ENCODE results near the gene CCDC201. TPM values are rescaled to one million over a fixed set of nuclear protein-coding genes. Genes with fewer than 3 reads are reported as not detected.
"Not testable (repeated sequence)": the region's sequence is repeated elsewhere in the genome, so short reads cannot be mapped to it uniquely, and the experiment has no call there.

The CCDC201 gene
- total and polyA plus RNA-seq, 10 donors: not detected

- H3K27ac ChIP-seq; H3K4me3 ChIP-seq; intact Hi-C loops (cut with DNase I; ENCODE audit: low total_unique reads); H3K27me3 ChIP-seq (replicated peaks in 1 of 7); H3K36me3 ChIP-seq; H3K4me1 ChIP-seq; H3K9me3 ChIP-seq: not testable (repeated sequence)
- DNase-seq: peak; percentile 59
- WGBS, 5 donors: 85 to 98% (median 94%) methylated on average over 3 to 12 of the region's 12 CpGs
These were observed 55.0 kb downstream of the CCDC201 start for GRCh38 chr7:45817913-45818312.

- H3K36me3 ChIP-seq; H3K4me3 ChIP-seq; H3K9me3 ChIP-seq; intact Hi-C loops (cut with DNase I; ENCODE audit: low total_unique reads); H3K27ac ChIP-seq; H3K4me1 ChIP-seq; DNase-seq; H3K27me3 ChIP-seq (replicated peaks in 1 of 7): not testable (repeated sequence)
- 83 to 94% (median 93%) methylated on average over 5 to 8 of the region's 8 CpGs for WGBS, 5 donors
These were observed 55.9 kb downstream of the CCDC201 start for GRCh38 chr7:45817016-45817415.

DNA sequence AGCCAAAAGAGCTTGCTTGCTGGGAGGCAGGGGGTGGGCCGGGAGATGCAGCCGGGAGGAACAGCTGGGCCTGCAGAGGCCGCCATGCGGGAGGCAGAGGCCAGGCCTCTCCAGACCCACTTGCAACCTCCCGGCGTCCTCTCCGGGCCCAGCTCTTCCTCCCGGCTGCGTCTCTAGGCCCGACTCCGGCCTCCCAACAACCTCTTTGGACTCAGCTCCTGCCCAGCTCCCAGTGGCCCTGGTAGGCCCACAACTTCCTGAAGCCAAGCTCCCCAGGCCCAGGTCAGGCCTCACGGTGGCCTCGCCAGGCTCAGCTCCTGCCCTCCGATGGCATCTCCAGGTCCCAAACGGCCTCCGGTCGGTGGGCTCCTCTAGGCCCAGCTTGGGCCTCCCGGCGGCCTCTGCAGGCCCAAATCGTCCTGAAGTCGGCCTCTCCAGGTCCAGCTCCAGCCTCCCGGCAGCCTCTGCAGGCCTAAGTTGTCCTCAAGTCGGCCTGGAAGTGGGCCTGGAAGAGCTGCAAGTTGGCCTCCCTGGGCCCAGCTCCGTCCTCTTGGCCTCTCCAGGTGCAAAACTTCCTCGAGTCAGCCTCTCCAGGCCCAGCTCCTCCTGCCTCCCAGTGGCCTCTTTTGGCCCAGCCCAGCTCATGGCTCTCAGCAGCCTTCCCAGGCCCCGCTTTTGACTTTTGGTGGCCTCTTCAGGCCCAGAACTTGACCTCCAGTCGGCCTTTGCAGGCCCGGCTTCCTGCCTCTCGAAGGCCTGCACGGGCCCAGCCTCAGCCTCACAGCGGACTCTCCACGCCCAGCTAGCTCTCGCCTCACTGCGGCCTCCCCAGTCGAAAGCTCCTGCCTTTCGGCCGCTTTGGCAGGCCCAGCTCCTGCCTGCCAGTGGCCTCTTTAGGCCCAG lies 58.4 kb downstream of the CCDC201 start:
- H3K4me3 ChIP-seq; H3K36me3 ChIP-seq; H3K27me3 ChIP-seq (replicated peaks in 1 of 7); H3K27ac ChIP-seq; intact Hi-C loops (cut with DNase I; ENCODE audit: low total_unique reads); H3K9me3 ChIP-seq; H3K4me1 ChIP-seq; DNase-seq: not testable (repeated sequence)
- 87 to 94% (median 92%) methylated on average over 26 to 37 of the region's 37 CpGs for WGBS, 5 donors

GRCh38 chr7:45813771-45814170 lies 59.1 kb downstream of the CCDC201 start:
- H3K4me1 ChIP-seq; H3K27me3 ChIP-seq (replicated peaks in 1 of 7); intact Hi-C loops (cut with DNase I; ENCODE audit: low total_unique reads); H3K9me3 ChIP-seq; H3K36me3 ChIP-seq; H3K4me3 ChIP-seq; H3K27ac ChIP-seq; DNase-seq: not testable (repeated sequence)
- 90 to 98% (median 96%) methylated on average over 18 of the region's 18 CpGs for WGBS, 5 donors

DNA sequence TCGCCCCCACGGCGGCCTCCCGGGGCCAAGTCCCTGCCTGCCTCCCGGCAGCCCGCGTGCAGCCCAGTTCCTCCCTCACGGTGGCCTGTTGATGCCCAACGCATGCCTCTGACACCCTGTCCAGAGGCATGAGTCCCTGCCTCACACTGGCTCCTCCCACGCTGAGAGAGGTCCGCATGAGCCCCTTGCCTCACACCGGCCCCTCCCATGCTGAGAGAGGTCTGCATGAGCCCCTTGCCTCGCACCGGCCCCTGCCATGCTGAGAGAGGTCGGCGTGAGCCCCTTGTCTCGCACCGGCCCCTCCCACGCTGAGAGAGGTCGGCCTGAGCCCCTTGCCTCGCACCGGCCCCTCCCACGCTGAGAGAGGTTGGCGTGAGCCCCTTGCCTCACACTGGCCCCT lies 59.9 kb downstream of the CCDC201 start:
- H3K27ac ChIP-seq: no peak overlapping the region
- DNase-seq: no peak
- TF ChIP-seq, protein P1, sequence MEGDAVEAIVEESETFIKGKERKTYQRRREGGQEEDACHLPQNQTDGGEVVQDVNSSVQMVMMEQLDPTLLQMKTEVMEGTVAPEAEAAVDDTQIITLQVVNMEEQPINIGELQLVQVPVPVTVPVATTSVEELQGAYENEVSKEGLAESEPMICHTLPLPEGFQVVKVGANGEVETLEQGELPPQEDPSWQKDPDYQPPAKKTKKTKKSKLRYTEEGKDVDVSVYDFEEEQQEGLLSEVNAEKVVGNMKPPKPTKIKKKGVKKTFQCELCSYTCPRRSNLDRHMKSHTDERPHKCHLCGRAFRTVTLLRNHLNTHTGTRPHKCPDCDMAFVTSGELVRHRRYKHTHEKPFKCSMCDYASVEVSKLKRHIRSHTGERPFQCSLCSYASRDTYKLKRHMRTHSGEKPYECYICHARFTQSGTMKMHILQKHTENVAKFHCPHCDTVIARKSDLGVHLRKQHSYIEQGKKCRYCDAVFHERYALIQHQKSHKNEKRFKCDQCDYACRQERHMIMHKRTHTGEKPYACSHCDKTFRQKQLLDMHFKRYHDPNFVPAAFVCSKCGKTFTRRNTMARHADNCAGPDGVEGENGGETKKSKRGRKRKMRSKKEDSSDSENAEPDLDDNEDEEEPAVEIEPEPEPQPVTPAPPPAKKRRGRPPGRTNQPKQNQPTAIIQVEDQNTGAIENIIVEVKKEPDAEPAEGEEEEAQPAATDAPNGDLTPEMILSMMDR (IDR thresholded peaks at IDR 0.05 in 8 of 11, conservative IDR thresholded peaks at IDR 0.05 in 3 of 11): no peak
- no peak for TF ChIP-seq POLR2AphosphoS5 (IDR thresholded peaks at IDR 0.05)
- no peak for TF ChIP-seq POLR2A (IDR thresholded peaks at IDR 0.05)
- H3K36me3 ChIP-seq: no peaks in the 10 kb centered on the region
- intact Hi-C loops (cut with DNase I; ENCODE audit: low total_unique reads): no loop called here
- H3K9me3 ChIP-seq: no peaks in the 10 kb centered on the region
- 85 to 98% (median 92%) methylated on average over 16 to 24 of the region's 24 CpGs for WGBS, 5 donors
- H3K4me3 ChIP-seq: no peak overlapping the region
- no peaks in the 10 kb centered on the region for H3K27me3 ChIP-seq (replicated peaks in 1 of 7)
- no peaks in the 10 kb centered on the region for H3K4me1 ChIP-seq

DNA sequence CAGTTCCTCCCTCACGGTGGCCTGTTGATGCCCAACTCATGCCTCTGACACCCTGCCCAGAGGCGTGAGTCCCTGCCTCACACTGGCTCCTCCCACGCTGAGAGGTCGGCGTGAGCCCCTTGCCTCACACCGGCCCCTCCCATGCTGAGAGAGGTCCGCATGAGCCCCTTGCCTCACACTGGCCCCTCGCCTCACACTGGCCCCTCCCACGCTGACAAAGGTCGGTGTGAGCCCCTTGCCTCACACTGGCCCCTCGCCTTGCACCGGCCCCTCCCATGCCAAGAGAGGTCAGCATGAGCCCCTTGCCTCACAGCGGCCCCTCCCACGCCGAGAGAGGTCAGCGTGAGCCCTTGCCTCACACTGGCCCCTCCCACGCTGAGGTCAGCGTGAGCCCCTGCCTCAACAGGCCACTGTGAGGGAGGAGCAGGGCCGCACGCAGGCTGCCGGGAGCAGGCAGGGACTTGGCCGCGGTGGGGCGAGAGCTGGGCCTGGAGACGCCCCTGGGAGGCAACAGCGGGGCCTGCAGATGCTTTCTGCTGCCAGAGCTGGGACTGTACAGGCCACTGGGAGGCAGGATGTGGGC lies 61.1 kb downstream of the CCDC201 start:
- intact Hi-C loops (cut with DNase I; ENCODE audit: low total_unique reads); DNase-seq: not testable (repeated sequence)
- 91 to 95% (median 94%) methylated on average over 26 of the region's 26 CpGs for WGBS, 5 donors

GRCh38 chr7:45810451-45811005 lies 62.4 kb downstream of the CCDC201 start:
- H3K36me3 ChIP-seq; DNase-seq; H3K27ac ChIP-seq; H3K27me3 ChIP-seq (replicated peaks in 1 of 7); H3K9me3 ChIP-seq; H3K4me1 ChIP-seq; H3K4me3 ChIP-seq; intact Hi-C loops (cut with DNase I; ENCODE audit: low total_unique reads): not testable (repeated sequence)
- WGBS, 5 donors: 92 to 99% (median 95%) methylated on average over 24 to 27 of the region's 28 CpGs

More for the DNA sequence above, 61.1 kb downstream of the CCDC201 start:
- H3K9me3 ChIP-seq; H3K36me3 ChIP-seq; H3K27ac ChIP-seq; H3K4me3 ChIP-seq; H3K4me1 ChIP-seq; H3K27me3 ChIP-seq (replicated peaks in 1 of 7): not testable (repeated sequence)
